ENCODE results near the gene ZNF346. TPM values are rescaled to one million over a fixed set of nuclear protein-coding genes. Genes with fewer than 3 reads are reported as not detected.

The ZNF346 gene
- total RNA-seq, 4 donors from 2014 or later: 14.4 to 22.9 (median 18.5) TPM

DNA sequence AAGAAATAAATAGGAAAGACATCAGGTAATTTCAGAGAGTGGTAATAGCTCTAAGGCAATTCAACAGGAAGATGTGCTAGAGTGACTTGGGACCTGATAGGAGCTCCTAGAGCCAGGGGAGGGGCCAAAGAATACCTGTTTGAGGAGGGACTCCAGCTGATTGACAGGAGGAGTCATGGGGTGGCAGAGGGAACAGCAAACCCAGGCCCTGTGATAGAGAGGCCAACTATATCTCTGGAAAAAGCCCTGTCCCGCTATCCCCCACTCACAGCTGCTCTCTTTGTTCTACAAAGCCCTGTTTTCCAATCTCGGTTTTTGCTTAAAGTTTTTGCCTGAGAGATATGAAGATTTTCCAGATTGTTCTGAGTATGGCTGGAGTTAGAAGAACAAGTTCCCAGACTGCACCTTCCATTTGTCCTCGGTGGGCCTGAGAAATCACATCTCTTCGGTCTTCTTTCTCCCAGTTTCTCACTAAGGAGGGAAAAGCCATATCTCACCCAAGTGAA, 102.0 kb downstream of the ZNF346 start:
- no peak for DNase-seq (ENCODE audit: extremely low spot score)
- H3K27ac ChIP-seq (replicated peaks in 1 of 4): no peak overlapping the region
- intact Hi-C loops (cut with DNase I): no loop called here
- 87% methylated on average over 4 of the region's 4 CpGs for WGBS
- H3K4me3 ChIP-seq: no peak overlapping the region
- no peaks in the 10 kb centered on the region for H3K4me1 ChIP-seq
- no peaks in the 10 kb centered on the region for H3K9me3 ChIP-seq
- TF ChIP-seq, protein P1, sequence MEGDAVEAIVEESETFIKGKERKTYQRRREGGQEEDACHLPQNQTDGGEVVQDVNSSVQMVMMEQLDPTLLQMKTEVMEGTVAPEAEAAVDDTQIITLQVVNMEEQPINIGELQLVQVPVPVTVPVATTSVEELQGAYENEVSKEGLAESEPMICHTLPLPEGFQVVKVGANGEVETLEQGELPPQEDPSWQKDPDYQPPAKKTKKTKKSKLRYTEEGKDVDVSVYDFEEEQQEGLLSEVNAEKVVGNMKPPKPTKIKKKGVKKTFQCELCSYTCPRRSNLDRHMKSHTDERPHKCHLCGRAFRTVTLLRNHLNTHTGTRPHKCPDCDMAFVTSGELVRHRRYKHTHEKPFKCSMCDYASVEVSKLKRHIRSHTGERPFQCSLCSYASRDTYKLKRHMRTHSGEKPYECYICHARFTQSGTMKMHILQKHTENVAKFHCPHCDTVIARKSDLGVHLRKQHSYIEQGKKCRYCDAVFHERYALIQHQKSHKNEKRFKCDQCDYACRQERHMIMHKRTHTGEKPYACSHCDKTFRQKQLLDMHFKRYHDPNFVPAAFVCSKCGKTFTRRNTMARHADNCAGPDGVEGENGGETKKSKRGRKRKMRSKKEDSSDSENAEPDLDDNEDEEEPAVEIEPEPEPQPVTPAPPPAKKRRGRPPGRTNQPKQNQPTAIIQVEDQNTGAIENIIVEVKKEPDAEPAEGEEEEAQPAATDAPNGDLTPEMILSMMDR (IDR thresholded peaks at IDR 0.05): no peak
- TF ChIP-seq POLR2A (IDR thresholded peaks at IDR 0.05; ENCODE audit: low read depth): no peak
- no peak for TF ChIP-seq POLR2AphosphoS5 (IDR thresholded peaks at IDR 0.05)
- no peak for TF ChIP-seq EP300 (IDR thresholded peaks at IDR 0.05)
- no peaks in the 10 kb centered on the region for H3K27me3 ChIP-seq
- no peaks in the 10 kb centered on the region for H3K36me3 ChIP-seq

DNA sequence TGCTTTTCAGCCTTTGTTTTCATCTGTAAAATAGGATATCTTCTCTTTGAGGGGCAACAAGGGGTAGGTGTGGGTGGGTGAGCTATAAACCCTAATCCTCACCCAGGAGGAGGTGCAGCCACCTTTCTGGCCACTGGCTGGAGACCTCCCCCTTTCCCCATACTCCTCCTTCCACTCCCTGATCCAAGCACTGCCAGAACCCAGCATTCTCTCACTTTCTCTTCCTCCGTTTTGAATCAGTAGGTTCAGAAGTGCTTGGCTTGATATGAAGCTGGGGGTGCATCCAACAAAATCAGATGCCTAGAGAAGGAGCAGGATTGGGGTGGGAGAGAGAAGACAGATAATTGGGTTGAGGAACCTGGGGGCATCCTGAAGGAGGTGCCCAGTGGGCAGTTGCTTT, 104.3 kb downstream of the ZNF346 start:
- H3K4me1 ChIP-seq: peaks cover 0 to under 1% (median 0%) of the 10 kb centered on the region in 4 donors
- no peaks in the 10 kb centered on the region for H3K27me3 ChIP-seq
- no peaks in the 10 kb centered on the region for H3K9me3 ChIP-seq
- intact Hi-C loops (cut with DNase I): no loop called here
- H3K27ac ChIP-seq (replicated peaks in 1 of 4): no peak overlapping the region
- no peaks in the 10 kb centered on the region for H3K36me3 ChIP-seq
- H3K4me3 ChIP-seq: no peak overlapping the region
- TF ChIP-seq EP300 (IDR thresholded peaks at IDR 0.05) (no peak), POLR2AphosphoS5 (IDR thresholded peaks at IDR 0.05) (no peak), POLR2A (IDR thresholded peaks at IDR 0.05; ENCODE audit: low read depth) (no peak)
- TF ChIP-seq, protein P1 (IDR thresholded peaks at IDR 0.05): no peak
- DNase-seq (ENCODE audit: extremely low spot score): no peak
- 65% methylated on average over 1 of the region's 1 CpG for WGBS

DNA sequence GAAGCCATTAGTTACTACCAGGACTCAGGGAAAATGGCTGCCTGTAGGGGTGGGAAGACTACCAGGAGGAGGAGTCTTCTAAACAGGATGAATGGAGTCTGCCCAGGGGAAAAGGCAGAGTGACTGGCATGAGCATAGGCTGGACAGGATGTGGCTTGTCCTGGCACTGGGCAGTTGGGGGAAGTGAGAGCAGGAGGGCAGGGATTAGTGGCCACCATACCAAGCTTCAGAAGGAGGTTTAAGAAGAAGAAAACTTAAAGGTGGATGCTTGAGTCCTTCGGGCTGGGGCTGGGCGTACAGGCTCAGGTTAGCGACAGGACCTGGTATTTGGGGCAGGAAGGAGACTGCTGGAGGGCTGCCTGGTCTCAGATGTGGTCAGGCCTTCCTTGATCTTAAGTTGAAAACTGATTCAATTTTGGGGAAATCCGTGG, 106.1 kb downstream of the ZNF346 start:
- intact Hi-C loops (cut with DNase I): no loop called here
- DNase-seq (ENCODE audit: extremely low spot score): no peak
- WGBS: 92% methylated on average over 4 of the region's 4 CpGs

DNA sequence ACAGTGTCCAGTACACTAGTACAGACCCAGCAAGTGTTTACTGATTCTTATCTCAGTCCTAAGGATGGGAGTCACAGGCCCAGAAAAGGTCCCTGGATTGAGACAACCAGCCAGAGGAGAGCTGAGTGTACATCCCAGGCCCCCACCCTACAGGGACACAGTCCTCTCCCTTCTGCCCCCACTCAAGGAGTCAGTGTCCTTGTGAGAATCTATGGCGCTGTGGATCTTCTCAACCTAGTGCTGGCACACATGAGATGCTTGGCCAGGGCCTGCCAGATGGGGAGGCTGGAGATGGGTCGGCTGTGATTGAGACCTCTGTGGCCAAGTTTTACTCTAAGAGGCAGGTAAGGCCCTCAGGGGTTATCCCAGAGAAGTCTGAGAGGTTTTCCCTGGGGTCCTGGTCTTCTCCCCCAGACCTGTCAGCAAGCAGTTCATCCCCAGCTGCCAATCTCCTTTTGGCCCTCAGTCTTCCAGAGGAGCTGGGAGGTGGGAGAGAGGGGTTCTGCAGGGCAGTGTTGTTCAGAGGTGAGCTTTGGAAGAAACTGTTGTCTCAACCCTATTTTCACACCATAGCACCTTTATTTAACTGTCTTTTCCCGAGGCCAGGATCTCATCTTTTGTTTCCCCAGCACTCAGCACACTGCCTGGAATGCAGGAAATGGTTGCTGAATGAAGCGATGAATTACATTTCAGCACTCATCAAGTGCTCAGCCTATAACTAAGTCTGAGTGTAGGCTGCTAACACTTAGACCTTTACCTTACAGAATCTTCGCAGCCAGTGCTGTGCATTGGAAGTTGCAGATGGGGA, 107.9 kb downstream of the ZNF346 start:
- TF ChIP-seq POLR2A (IDR thresholded peaks at IDR 0.05; ENCODE audit: low read depth) (no peak), EP300 (IDR thresholded peaks at IDR 0.05) (no peak), POLR2AphosphoS5 (IDR thresholded peaks at IDR 0.05) (no peak)
- TF ChIP-seq, protein P1 (IDR thresholded peaks at IDR 0.05): no peak
- WGBS: 61% methylated on average over 3 of the region's 5 CpGs
- intact Hi-C loops (cut with DNase I): no loop called here
- Histone ChIP-seq H3K4me1 (peaks cover 17 to 28% (median 23%) of the 10 kb centered on the region in 4 donors), H3K36me3 (peaks cover 0 to 5% (median 2%) of the 10 kb centered on the region in 4 donors), H3K4me3 (no peak overlapping the region), H3K27ac (replicated peaks in 1 of 4) (no peak overlapping the region), H3K27me3 (no peaks in the 10 kb centered on the region), H3K9me3 (no peaks in the 10 kb centered on the region)
- DNase-seq (ENCODE audit: extremely low spot score): no peak

More for the DNA sequence above, 106.1 kb downstream of the ZNF346 start:
- no peaks in the 10 kb centered on the region for H3K36me3 ChIP-seq
- no peaks in the 10 kb centered on the region for H3K27me3 ChIP-seq
- H3K4me1 ChIP-seq: peaks cover 6 to 17% (median 11%) of the 10 kb centered on the region in 4 donors
- H3K9me3 ChIP-seq: no peaks in the 10 kb centered on the region
- TF ChIP-seq, protein P1 (IDR thresholded peaks at IDR 0.05): no peak
- TF ChIP-seq POLR2AphosphoS5 (IDR thresholded peaks at IDR 0.05) (no peak), POLR2A (IDR thresholded peaks at IDR 0.05; ENCODE audit: low read depth) (no peak), EP300 (IDR thresholded peaks at IDR 0.05) (no peak)
- no peak overlapping the region for H3K4me3 ChIP-seq
- H3K27ac ChIP-seq (replicated peaks in 1 of 4): no peak overlapping the region

Other genes starting within 250 kb of the ZNF346 start
- gene UNC5A, start 212.1 kb upstream of the ZNF346 start, total RNA-seq: not detected
- 10 to 100 TPM in 1 of 4 donors, 1 to 10 TPM in 3; 3.8 to 11.6 (median 6.9) TPM for gene HK3, start 123.3 kb upstream of the ZNF346 start, total RNA-seq
- gene UIMC1, start 15.9 kb upstream of the ZNF346 start, total RNA-seq: 10 to 100 TPM; 34.7 to 51.1 (median 48.9) TPM
- 1 to 10 TPM; 2.1 to 4.5 (median 3.8) TPM for gene FGFR4, start 64.2 kb downstream of the ZNF346 start, total RNA-seq
- 10 to 100 TPM; 35.1 to 47.9 (median 43.7) TPM for gene NSD1, start 111.1 kb downstream of the ZNF346 start, total RNA-seq